BLaER1 (cell line): Measurements from ENCODE around the gene DNAJC8.

Experiments
- H3K27ac ChIP-seq: shearing (Covaris generic); formaldehyde crosslinking; 2 replicates; pipeline ENCODE4 v1.8.1; 2022
- H3K27me3 ChIP-seq: shearing (Covaris generic); formaldehyde crosslinking; 2 replicates; pipeline ENCODE4 v1.8.1; 2022
- H3K36me3 ChIP-seq: shearing (Covaris generic); formaldehyde crosslinking; 2 replicates; pipeline ENCODE4 v1.8.1; 2022
- H3K4me1 ChIP-seq: shearing (Covaris generic); formaldehyde crosslinking; 2 replicates; pipeline ENCODE4 v1.8.1; 2022
- H3K4me2 ChIP-seq: shearing (Covaris generic); formaldehyde crosslinking; 2 replicates; pipeline ENCODE4 v1.8.1; 2022
- H3K4me3 ChIP-seq: shearing (Covaris generic); formaldehyde crosslinking; 2 replicates; pipeline ENCODE4 v1.8.1; 2022
- H3K9ac ChIP-seq: shearing (Covaris generic); formaldehyde crosslinking; 2 replicates; pipeline ENCODE4 v1.8.1; 2022
- H3K9me3 ChIP-seq: shearing (Covaris generic); formaldehyde crosslinking; 2 replicates; pipeline ENCODE4 v1.8.1; 2022
- H4K20me1 ChIP-seq: shearing (Covaris generic); formaldehyde crosslinking; 2 replicates; pipeline ENCODE4 v1.8.1; 2022
- Cebpa-rat ChIP-seq: shearing (Covaris generic); IDR thresholded peaks from 2 replicates; pipeline ENCODE4 v1.8.1; 2022

The DNAJC8 gene

GRCh38 chr1:28241638-28242241, 8.9 kb upstream of the DNAJC8 start:
- Histone ChIP-seq H3K36me3 (peaks cover 43% of the 10 kb centered on the region), H3K9me3 (no peaks in the 10 kb centered on the region), H3K27me3 (no peaks in the 10 kb centered on the region), H3K9ac (no peak overlapping the region), H4K20me1 (no peaks in the 10 kb centered on the region), H3K4me1 (peaks cover 60% of the 10 kb centered on the region), H3K4me3 (no peak overlapping the region), H3K27ac (no peak overlapping the region), H3K4me2 (0 out of 2 replicates have a peak overlapping the region, but pooled peaks have one; percentile 2)
- no peak for TF ChIP-seq Cebpa-rat

GRCh38 chr1:28240024-28240423, 7.2 kb upstream of the DNAJC8 start:
- Histone ChIP-seq H3K27me3 (no peaks in the 10 kb centered on the region), H3K36me3 (peaks cover 43% of the 10 kb centered on the region), H3K4me3 (no peak overlapping the region), H3K9me3 (no peaks in the 10 kb centered on the region), H3K4me2 (no peak overlapping the region), H3K4me1 (peaks cover 55% of the 10 kb centered on the region), H4K20me1 (no peaks in the 10 kb centered on the region), H3K27ac (no peak overlapping the region), H3K9ac (no peak overlapping the region)
- no peak for TF ChIP-seq Cebpa-rat

GRCh38 chr1:28239004-28239403, 6.2 kb upstream of the DNAJC8 start:
- Histone ChIP-seq H3K4me1 (peaks cover 49% of the 10 kb centered on the region), H3K4me2 (no peak overlapping the region), H3K4me3 (no peak overlapping the region), H4K20me1 (no peaks in the 10 kb centered on the region), H3K9ac (no peak overlapping the region), H3K9me3 (no peaks in the 10 kb centered on the region), H3K27me3 (no peaks in the 10 kb centered on the region), H3K36me3 (peaks cover 43% of the 10 kb centered on the region), H3K27ac (no peak overlapping the region)
- TF ChIP-seq Cebpa-rat, result no peak

DNA sequence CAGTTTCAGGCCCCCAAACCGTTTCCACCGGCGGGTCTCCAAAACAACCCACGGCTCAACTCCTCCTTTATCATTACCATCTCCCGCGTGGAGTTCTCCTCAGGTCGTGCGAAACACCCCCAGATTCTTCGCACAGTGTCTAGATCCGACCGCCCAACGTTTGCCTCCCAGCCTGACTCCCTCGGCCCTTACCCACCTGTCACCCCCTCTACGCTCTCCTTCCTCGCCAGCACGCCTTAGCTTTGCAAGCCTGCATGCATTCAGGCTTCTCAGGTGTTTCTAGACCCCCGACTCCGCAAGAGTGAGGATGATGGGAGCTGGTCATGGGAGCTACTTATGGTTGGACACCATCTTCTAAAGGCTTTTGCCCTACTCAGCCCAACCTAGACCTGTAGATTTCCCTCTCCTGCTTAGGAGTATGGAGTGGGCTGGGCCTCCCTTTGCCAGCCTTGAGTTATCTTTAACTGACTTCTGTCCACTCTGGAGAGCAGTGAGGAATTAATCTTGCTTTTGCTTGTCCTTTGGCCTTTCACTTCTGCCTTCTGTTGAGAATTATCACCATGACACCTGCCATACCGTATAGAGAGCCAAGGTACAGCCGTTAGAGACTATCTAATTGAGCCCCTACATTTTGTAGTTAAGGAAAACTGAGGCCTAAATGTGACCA, 4.0 kb upstream of the DNAJC8 start:
- Histone ChIP-seq H3K4me1 (peaks cover 46% of the 10 kb centered on the region), H3K9ac (peak overlapping the region; percentile 91), H3K4me2 (peak overlapping the region; percentile 97), H3K4me3 (peak overlapping the region; percentile 80), H3K9me3 (no peaks in the 10 kb centered on the region), H3K27ac (peak overlapping the region; percentile 82), H3K36me3 (peaks cover 38% of the 10 kb centered on the region), H3K27me3 (no peaks in the 10 kb centered on the region), H4K20me1 (peaks cover 8% of the 10 kb centered on the region; the same call in 1 of the 2 replicates)
- no peak for TF ChIP-seq Cebpa-rat

DNA sequence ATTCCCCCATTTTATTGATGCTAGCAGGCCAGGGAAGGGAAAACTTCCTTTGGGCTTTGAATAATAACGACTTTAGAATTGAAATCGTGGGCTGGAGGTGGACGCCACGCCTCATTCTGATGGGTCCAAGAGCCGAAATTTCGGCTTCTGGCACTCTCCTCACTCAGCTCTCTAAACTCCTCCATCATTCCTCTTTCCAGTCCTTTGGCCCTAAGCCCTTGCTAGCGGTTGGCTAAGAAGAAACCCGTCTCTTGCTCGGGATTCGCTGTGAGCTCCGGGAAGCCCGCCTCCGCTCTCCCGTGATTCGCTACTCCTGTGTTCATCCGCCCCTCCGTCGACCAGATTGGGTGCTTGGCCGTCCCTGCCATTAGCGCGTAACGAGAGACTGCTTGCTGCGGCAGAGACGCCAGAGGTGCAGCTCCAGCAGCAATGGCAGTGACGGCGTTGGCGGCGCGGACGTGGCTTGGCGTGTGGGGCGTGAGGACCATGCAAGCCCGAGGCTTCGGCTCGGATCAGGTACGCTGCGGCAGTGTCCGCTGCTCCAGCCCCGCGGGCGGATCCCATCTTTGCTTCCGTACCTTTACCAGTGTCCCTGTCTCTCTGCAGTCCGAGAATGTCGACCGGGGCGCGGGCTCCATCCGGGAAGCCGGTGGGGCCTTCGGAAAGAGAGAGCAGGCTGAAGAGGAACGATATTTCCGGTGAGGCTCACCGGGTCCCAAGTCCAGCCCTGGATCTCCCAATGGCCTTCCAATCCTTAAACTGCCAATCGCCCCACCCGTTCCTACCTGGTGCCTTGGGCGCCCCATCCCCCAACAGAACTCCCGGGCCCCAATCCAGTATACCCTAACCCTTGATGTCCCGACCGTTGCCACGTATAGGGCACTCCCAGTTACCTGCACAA, 3.2 kb upstream of the DNAJC8 start, which contains the start of gene ATP5IF1:
TSS of gene ATP5IF1 (plus strand) at position 370 of the 901 bp plus-strand sequence. CDS start at position 430, 60 bp downstream.
- peaks cover 51% of the 10 kb centered on the region for H3K4me1 ChIP-seq
- peaks cover 33% of the 10 kb centered on the region for H3K36me3 ChIP-seq
- H3K4me2 ChIP-seq, result peak within 1 kb of the TSS; percentile 97
- H4K20me1 ChIP-seq, result peaks cover 15% of the 10 kb centered on the region; the same call in 1 of the 2 replicates
- H3K4me3 ChIP-seq, result peak within 1 kb of the TSS; percentile 80
- no peak for TF ChIP-seq Cebpa-rat
- peak within 1 kb of the TSS; percentile 82 for H3K27ac ChIP-seq
- H3K27me3 ChIP-seq, result no peaks in the 10 kb centered on the region
- H3K9ac ChIP-seq, result peak within 1 kb of the TSS; percentile 91
- H3K9me3 ChIP-seq, result no peaks in the 10 kb centered on the region

GRCh38 chr1:28233264-28233606, 406 bp upstream of the DNAJC8 start:
- Histone ChIP-seq H3K36me3 (peaks cover 36% of the 10 kb centered on the region), H3K4me1 (peaks cover 57% of the 10 kb centered on the region), H3K27me3 (no peaks in the 10 kb centered on the region), H3K4me3 (peak overlapping the region; percentile 81; the same call in 1 of the 2 replicates), H3K9ac (no peak overlapping the region), H3K4me2 (peak overlapping the region; percentile 88), H3K9me3 (no peaks in the 10 kb centered on the region), H4K20me1 (peaks cover 36% of the 10 kb centered on the region; the same call in 1 of the 2 replicates), H3K27ac (no peak overlapping the region)
- TF ChIP-seq Cebpa-rat, result no peak

DNA sequence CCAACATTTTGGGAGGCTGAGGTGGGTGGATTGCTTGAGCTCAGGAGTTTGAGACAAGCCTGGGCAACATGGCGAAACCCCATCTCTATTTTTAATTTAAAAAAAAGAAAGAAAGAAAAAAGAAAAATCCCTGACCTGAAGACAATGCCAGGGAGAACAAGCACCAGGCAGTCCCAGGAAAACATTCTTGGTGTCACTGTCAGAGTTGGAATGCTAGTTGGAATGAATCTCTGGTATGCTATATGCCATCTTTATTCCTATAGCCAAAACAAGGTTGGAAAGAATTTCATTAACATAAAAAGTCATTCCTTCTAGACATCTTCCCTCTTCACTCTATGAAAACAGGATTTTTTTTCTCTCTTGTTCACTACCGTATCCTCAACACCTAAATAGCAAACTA, 2.8 kb downstream of the DNAJC8 start:
- Histone ChIP-seq H3K4me3 (no peak overlapping the region), H3K27me3 (no peaks in the 10 kb centered on the region), H3K9me3 (no peaks in the 10 kb centered on the region), H3K9ac (no peak overlapping the region), H3K27ac (no peak overlapping the region), H4K20me1 (peaks cover 36% of the 10 kb centered on the region; the same call in 1 of the 2 replicates), H3K4me2 (no peak overlapping the region), H3K36me3 (peaks cover 59% of the 10 kb centered on the region), H3K4me1 (peaks cover 33% of the 10 kb centered on the region)
- TF ChIP-seq Cebpa-rat, result no peak

DNA sequence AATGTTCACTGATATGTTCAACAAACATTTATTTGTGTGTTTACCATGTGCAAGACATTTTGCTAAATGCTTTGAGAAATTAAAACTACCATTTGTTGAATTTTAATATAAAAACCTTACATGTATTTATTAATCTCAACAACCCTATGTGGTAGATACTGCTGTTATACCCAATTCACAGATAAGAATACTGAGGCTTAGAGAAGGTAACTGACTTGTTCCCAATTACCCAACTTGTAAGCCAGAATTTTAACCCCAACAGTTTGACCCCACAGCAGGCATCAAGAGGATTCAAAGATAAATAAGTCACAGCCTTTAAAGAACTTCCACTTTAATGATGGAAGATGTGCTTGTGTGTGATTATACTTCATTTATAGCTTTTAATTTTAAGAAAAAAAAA, 3.7 kb downstream of the DNAJC8 start:
- no peak overlapping the region for H3K4me3 ChIP-seq
- H3K27me3 ChIP-seq, result no peaks in the 10 kb centered on the region
- no peaks in the 10 kb centered on the region for H3K9me3 ChIP-seq
- H3K4me2 ChIP-seq, result no peak overlapping the region
- no peak overlapping the region for H3K9ac ChIP-seq
- H3K4me1 ChIP-seq, result peaks cover 30% of the 10 kb centered on the region
- peaks cover 44% of the 10 kb centered on the region for H4K20me1 ChIP-seq
- no peak for TF ChIP-seq Cebpa-rat
- H3K27ac ChIP-seq, result no peak overlapping the region
- peaks cover 68% of the 10 kb centered on the region for H3K36me3 ChIP-seq

- Histone ChIP-seq H3K4me3 (no peak overlapping the region), H3K9me3 (no peaks in the 10 kb centered on the region), H4K20me1 (peaks cover 31% of the 10 kb centered on the region), H3K27me3 (no peaks in the 10 kb centered on the region), H3K4me2 (no peak overlapping the region), H3K4me1 (peaks cover 23% of the 10 kb centered on the region), H3K27ac (no peak overlapping the region), H3K9ac (no peak overlapping the region), H3K36me3 (peaks cover 70% of the 10 kb centered on the region)
- TF ChIP-seq Cebpa-rat, result no peak
Measured at GRCh38 chr1:28213315-28213714, 19.5 kb downstream of the DNAJC8 start.

DNA sequence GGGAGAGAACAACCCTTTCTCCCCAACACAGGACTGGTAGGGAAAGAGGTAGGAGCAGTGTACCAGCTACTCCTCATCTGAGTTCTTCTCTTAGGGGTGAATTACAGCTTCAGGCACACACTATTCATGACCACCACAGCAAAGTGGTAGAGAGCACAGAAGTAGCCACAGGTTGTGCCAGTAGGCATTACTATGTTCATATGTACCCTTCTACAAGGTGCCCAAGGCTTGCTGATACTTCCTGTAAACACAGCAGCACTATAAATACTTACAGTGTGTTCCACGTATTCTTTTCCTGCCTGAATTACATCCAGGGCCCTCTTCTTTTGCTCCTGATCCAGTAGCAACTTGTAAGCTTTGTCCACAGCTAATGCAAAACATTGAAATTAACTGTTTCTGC, 23.1 kb downstream of the DNAJC8 start:
- Histone ChIP-seq H4K20me1 (peaks cover 25% of the 10 kb centered on the region), H3K9ac (no peak overlapping the region), H3K4me2 (no peak overlapping the region), H3K4me3 (no peak overlapping the region), H3K27ac (no peak overlapping the region), H3K36me3 (peaks cover 94% of the 10 kb centered on the region), H3K4me1 (no peaks in the 10 kb centered on the region), H3K27me3 (no peaks in the 10 kb centered on the region), H3K9me3 (no peaks in the 10 kb centered on the region)
- TF ChIP-seq Cebpa-rat, result no peak
